HL-60 (cell line): ENCODE measurements around the gene PTGER4.

Experiments
- DNase-seq, 2 experiments: peaks; one replicate each; pipeline ENCODE4 v3.0.0-alpha.2; 2010 to 2020; ENCODE audit warnings: low read depth in 1 of 2, low spot score in 1 of 2
- H3K27ac ChIP-seq: fragments of 250-450 bp; sonication (Bioruptor Pico); replicated peaks from 2 replicates; pipeline ENCODE4 v1.5.1; 2020; ENCODE audit warnings: mild to moderate bottlenecking, moderate library complexity
- H3K27me3 ChIP-seq: fragments of 250-450 bp; sonication (Bioruptor Pico); 2 replicates; pipeline ENCODE4 v1.5.1; 2021; ENCODE audit warnings: mild to moderate bottlenecking, moderate library complexity; ENCODE audit not compliant: insufficient read depth, poor library complexity, severe bottlenecking
- H3K4me3 ChIP-seq: replicated peaks from 2 replicates; pipeline ENCODE4 v1.5.1; 2011; ENCODE audit warnings: mild to moderate bottlenecking, control low read depth, low read length; ENCODE audit not compliant: insufficient read depth
- CTCF ChIP-seq: IDR thresholded peaks from one replicate; pipeline ENCODE4 v1.5.1; 2011; ENCODE audit warnings: low read length, control low read depth, inconsistent platforms; ENCODE audit not compliant: insufficient read depth
- GABPA ChIP-seq: IDR thresholded peaks from 2 replicates; pipeline ENCODE4 v1.6.1; 2012; ENCODE audit warnings: low read depth
- POLR2AphosphoS5 ChIP-seq: IDR thresholded peaks from 2 replicates; pipeline ENCODE4 v1.6.1; 2012; ENCODE audit warnings: low read depth
- REST ChIP-seq: IDR thresholded peaks from 2 replicates; pipeline ENCODE4 v1.6.1; 2012; ENCODE audit warnings: low read depth; ENCODE audit not compliant: insufficient replicate concordance
- SPI1 ChIP-seq: IDR thresholded peaks from 2 replicates; pipeline ENCODE4 v1.6.1; 2012; ENCODE audit warnings: low read depth, mild to moderate bottlenecking, borderline replicate concordance

PTGER4 gene

DNA sequence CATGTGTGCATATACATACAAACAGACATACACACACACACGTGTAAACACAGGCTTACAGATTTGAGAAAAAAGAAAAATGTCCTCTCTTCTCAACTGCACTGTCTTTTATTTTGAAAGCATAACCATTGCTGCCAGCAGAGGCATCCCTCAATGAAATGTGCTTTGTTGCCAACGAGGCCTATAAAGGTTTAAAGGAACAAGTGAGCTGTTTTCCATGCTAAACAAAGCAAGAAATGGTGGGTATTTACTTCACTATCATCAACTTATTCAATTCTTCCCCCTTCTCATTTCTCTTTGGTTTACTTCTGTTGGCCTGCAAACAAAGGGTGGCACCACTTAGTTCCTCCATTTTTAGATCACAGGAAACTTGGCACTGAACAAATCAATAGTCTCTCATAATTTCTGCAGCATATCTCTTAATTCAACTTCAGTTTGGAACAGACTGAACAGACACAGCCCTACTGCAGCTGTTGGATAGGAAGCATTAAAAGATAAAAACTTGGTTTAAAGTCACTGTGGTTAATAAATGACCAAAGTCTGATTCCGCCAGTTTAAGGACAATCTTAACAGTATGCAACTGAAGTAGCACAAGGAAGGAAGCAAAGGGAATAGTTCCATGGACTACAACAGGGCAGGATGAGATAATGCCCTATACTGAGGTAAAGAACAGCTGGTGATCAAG, 54.3 kb downstream of the PTGER4 start:
- no peak for TF ChIP-seq SPI1
- no peak for TF ChIP-seq REST
- no peak overlapping the region for H3K4me3 ChIP-seq
- no peak overlapping the region for H3K27ac ChIP-seq
- no peaks in the 10 kb centered on the region for H3K27me3 ChIP-seq
- no peak for DNase-seq

DNA sequence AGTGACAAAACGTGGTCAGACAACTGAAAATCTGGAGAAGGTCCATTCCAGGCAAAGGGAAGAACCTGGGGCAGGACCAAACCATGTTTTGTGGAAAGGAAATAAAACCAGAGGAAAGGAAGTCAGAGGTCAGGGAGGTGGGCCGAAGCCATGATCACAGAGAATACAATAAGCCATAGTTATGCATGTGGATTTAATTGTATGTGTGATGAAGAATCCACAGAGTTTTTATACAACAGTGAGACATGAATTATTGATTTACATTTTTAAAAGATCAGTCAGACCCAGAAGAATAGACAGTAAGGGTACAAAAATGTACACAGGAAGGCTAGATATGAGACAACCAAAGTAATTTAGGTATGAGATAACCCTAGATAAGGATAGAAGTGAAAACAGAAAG, 55.3 kb downstream of the PTGER4 start:
- Histone ChIP-seq H3K27me3 (no peaks in the 10 kb centered on the region), H3K27ac (no peak overlapping the region), H3K4me3 (no peak overlapping the region)
- TF ChIP-seq SPI1 (no peak), POLR2AphosphoS5 (no peak), REST (no peak), GABPA (no peak), CTCF (no peak)
- DNase-seq = no peak

DNA sequence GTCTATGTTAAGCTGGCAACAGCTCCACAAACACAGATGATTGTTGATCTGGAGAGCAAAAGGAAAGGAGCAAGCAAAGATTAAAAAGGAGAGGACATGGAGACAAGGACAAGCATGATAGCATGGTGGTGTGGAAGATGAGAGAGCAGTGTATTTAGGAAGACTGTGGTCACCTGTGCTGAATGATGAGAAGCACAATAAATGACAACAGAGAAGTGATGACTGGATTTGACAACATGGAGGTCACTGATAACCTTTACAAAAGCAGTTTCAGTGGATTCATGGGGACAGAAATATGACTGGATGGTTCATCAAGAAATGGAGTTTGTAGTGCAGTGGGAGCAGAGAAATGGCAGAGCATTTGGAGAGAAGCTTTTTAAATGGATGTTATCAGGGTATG, 55.9 kb downstream of the PTGER4 start:
- H3K27me3 ChIP-seq = no peaks in the 10 kb centered on the region
- no peak overlapping the region for H3K27ac ChIP-seq
- TF ChIP-seq POLR2AphosphoS5 (no peak), SPI1 (no peak), CTCF (no peak), REST (no peak), GABPA (no peak)
- DNase-seq = no peak
- H3K4me3 ChIP-seq = no peak overlapping the region
